Endothelial cell of umbilical vein (primary cell): ENCODE data around the gene RPP30. TPM values are rescaled to one million over a fixed set of nuclear protein-coding genes. Genes with fewer than 3 reads are reported as not detected.

Experiments used
- BruUV-seq: library from RNA; stranded (reverse); fragments of 400-500 nt; replicated peaks from 2 replicates; lab custom pipeline; 2021; lab: Mats Ljungman, UMichigan
- CTCF ChIA-PET: fragments of 300-600, 350-600 bp; sonication (Branson Sonifier 250); formaldehyde crosslinking; loops from one replicate; lab custom pipeline; 2021; ENCODE audit warnings: antibody characterized with exemption, inconsistent platforms; lab: Charles Lee
- POLR2A ChIA-PET: fragments of 300-600, 350-600 bp; sonication (Branson Sonifier 250); formaldehyde crosslinking; loops from one replicate; lab custom pipeline; 2021; ENCODE audit warnings: antibody characterized with exemption, inconsistent platforms; lab: Charles Lee
- DNase-seq: peaks from one replicate; pipeline ENCODE4 v3.0.0-alpha.2; 2011; ENCODE audit warnings: low read depth, low spot score
- FAIRE-seq: peaks from 2 replicates; lab custom pipeline; 2011; peaks lifted over from hg19 to GRCh38; lab: Jason Lieb, UNC
- H2AFZ ChIP-seq: 2 replicates; pipeline ENCODE4 v1.6.0; 2012; ENCODE audit warnings: low read depth, low read length, control low read depth, inconsistent platforms
- H3K27ac ChIP-seq: 2 replicates; pipeline ENCODE4 v1.5.1; 2011; ENCODE audit warnings: low read depth, mild to moderate bottlenecking, control low read depth, low read length, moderate library complexity; ENCODE audit not compliant: insufficient read depth
- H3K27me3 ChIP-seq, 2 experiments: 2 replicates each; pipeline versions ENCODE4 v1.6.0 to v1.6.1; 2011; ENCODE audit warnings: low read length in 2 of 2, mixed read lengths in 1 of 2; ENCODE audit not compliant: control insufficient read depth in 2 of 2, insufficient read depth in 2 of 2
- H3K36me3 ChIP-seq, 2 experiments: 2 replicates in 1 of 2; 3 replicates in 1 of 2; pipeline ENCODE4 v1.5.1; 2011; ENCODE audit warnings: low read length in 2 of 2, mild to moderate bottlenecking in 1 of 2, moderate library complexity in 1 of 2; ENCODE audit not compliant: control insufficient read depth in 2 of 2, insufficient read depth in 2 of 2; ENCODE audit errors: extremely low read depth in 1 of 2
- H3K4me1 ChIP-seq: 3 replicates; pipeline ENCODE4 v1.5.1; 2011; ENCODE audit warnings: mild to moderate bottlenecking, low read length; ENCODE audit not compliant: control insufficient read depth, insufficient read depth; ENCODE audit errors: extremely low read depth
- H3K4me2 ChIP-seq: 2 replicates; pipeline ENCODE4 v1.6.1; 2011; ENCODE audit warnings: low read length, control low read depth, mixed read lengths; ENCODE audit not compliant: insufficient read depth
- H3K4me3 ChIP-seq, 3 experiments: fragments of 200-600 bp in 1 of 3; sonication (generic), shearing (Covaris generic) in 1 of 3; replicated peaks in 1 of 3; 2 replicates each; pipeline ENCODE4 v1.5.1; 2011 to 2016; ENCODE audit warnings: control low read depth in 3 of 3, low read length in 3 of 3, mild to moderate bottlenecking in 2 of 3, inconsistent platforms in 1 of 3, low read depth in 1 of 3, moderate library complexity in 1 of 3; ENCODE audit not compliant: insufficient read depth in 1 of 3
- H3K79me2 ChIP-seq: 2 replicates; pipeline ENCODE4 v1.6.0; 2012; ENCODE audit warnings: low read length, inconsistent platforms; ENCODE audit not compliant: control insufficient read depth, insufficient read depth
- H3K9ac ChIP-seq: replicated peaks from 2 replicates; pipeline ENCODE3; 2011; ENCODE audit warnings: low read length, control low read depth; ENCODE audit not compliant: insufficient read depth; ENCODE audit errors: extremely low read depth
- H3K9me1 ChIP-seq: replicated peaks from 3 replicates; pipeline ENCODE4 v1.6.0; 2011; ENCODE audit warnings: mild to moderate bottlenecking, low read length; ENCODE audit not compliant: control insufficient read depth, insufficient read depth; ENCODE audit errors: extremely low read depth
- H3K9me3 ChIP-seq: replicated peaks from 2 replicates; pipeline ENCODE4 v1.5.1; 2012; ENCODE audit warnings: low read length, inconsistent platforms; ENCODE audit not compliant: control insufficient read depth, insufficient read depth
- H4K20me1 ChIP-seq: replicated peaks from 2 replicates; pipeline ENCODE3; 2011; ENCODE audit warnings: mild to moderate bottlenecking, low read length; ENCODE audit not compliant: control insufficient read depth, insufficient read depth; ENCODE audit errors: extremely low read depth
- POLR2A ChIP-seq: IDR thresholded peaks from 2 replicates; pipeline ENCODE4 v1.6.1; 2012; ENCODE audit warnings: low read depth, mild to moderate bottlenecking, control low read depth, low read length
- POLR2AphosphoS5 ChIP-seq: IDR thresholded peaks from 2 replicates; pipeline ENCODE4 v1.6.1; 2012; ENCODE audit warnings: low read depth, mild to moderate bottlenecking, control low read depth, low read length, moderate library complexity; ENCODE audit not compliant: insufficient read depth
- dilution Hi-C: fragments of 300-500 bp; cut with MboI; formaldehyde crosslinking; loops from one replicate; pipeline ENCODE4 v1.15.0; 2019; ENCODE audit warnings: low sequenced_read_pairs; ENCODE audit not compliant: extremely low pct_ligation_motif_present
- intact Hi-C: fragments of 100-400 bp; cut with micrococcal nuclease; formaldehyde crosslinking; loops from one replicate; pipeline ENCODE4 v1.10.0; 2022
- polyA plus RNA-seq, 4 experiments: library from polyadenylated mRNA; depleted of rRNA in 3 of 4; stranded (reverse) in 3 of 4; unstranded in 1 of 4; fragments of >200 nt; gene quantifications; 2 replicates each; pipeline versions ENCODE4 v1.2.1 to v1.2.3, GENCODE V29; 2011 to 2012; ENCODE audit warnings: missing spikeins in 1 of 4
- total RNA-seq: library from RNA; stranded (reverse); gene quantifications from 2 replicates; pipeline ENCODE4 v1.2.3, GENCODE V29; 2021
- TF ChIP-seq, protein P1 (sequence below): IDR thresholded peaks from 2 replicates; pipeline ENCODE4 v1.6.1; 2011; ENCODE audit not compliant: insufficient read depth, insufficient read length

RPP30 gene
- total and polyA plus RNA-seq, 2 donors (not counting 3 experiments of a cell fraction or from before 2014, with no cell fraction given) = 21.1 to 47.8 TPM

GRCh38 chr10:90919683-90920574, 48.2 kb downstream of the RPP30 start:
- intact Hi-C loops (loop anchor here (2.0 kb wide), 3 partner anchors 17 to 87 kb away; no protein-coding TSS in a partner anchor), dilution Hi-C loops (no loop called here)
- Histone ChIP-seq H3K9me3 (no peaks in the 10 kb centered on the region), H3K27ac (peak overlapping the region; percentile 82), H3K4me1 (peaks cover 38% of the 10 kb centered on the region), H2AFZ (no peak overlapping the region), H3K36me3 (peaks cover 9 to 33% of the 10 kb centered on the region in 2 experiments), H3K9ac (peak overlapping the region; percentile 94), H3K27me3 (no peaks in the 10 kb centered on the region), H3K79me2 (peaks cover 50% of the 10 kb centered on the region), H3K4me2 (peak overlapping the region; percentile 98), H3K4me3 (peak overlapping the region; percentile 52 to 98 (median 56)), H4K20me1 (no peaks in the 10 kb centered on the region), H3K9me1 (no peaks in the 10 kb centered on the region)
- ChIA-PET CTCF (interaction anchor here (1.0 to 4.7 kb wide), 9 partner anchors 8 to 331 kb away, joined by 3 to 30 read pairs (median 6); no protein-coding TSS in a partner anchor), POLR2A (interaction anchor here (1.2 to 4.9 kb wide), 5 partner anchors 8 to 86 kb away, joined by 5 to 71 read pairs (median 22); no protein-coding TSS in a partner anchor)
- TF ChIP-seq, protein P1, sequence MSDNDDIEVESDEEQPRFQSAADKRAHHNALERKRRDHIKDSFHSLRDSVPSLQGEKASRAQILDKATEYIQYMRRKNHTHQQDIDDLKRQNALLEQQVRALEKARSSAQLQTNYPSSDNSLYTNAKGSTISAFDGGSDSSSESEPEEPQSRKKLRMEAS = no peak
- TF ChIP-seq POLR2AphosphoS5 (peak; percentile 77), POLR2A (peak; percentile 98)
- TSS peak; percentile 30 for BruUV-seq
- DNase-seq (peak; percentile 47), FAIRE-seq (peak; percentile 70)
